SK-N-SH treated with all-trans-retinoic acid at 6 μM for 48 hours (cell line): ENCODE measurements around the gene SMYD2.

Source experiments
- ATAC-seq: fragments of 200-7000 bp; cut with Tn5 transposase; 3 replicates; pipeline ENCODE4 v1.9.1; 2020; ENCODE audit warnings: mild to moderate bottlenecking, moderate library complexity
- ARNTL ChIP-seq: fragments of 450-650 bp; formaldehyde crosslinking; IDR thresholded peaks from 2 replicates; pipeline ENCODE4 v1.5.0; 2020; ENCODE audit warnings: low read depth, mild to moderate bottlenecking, moderate library complexity, borderline replicate concordance
- BACH2 ChIP-seq: fragments of 250-450 bp; sonication (Bioruptor Pico); IDR thresholded peaks from 2 replicates; pipeline ENCODE4 v1.9.0; 2021; ENCODE audit warnings: mild to moderate bottlenecking, borderline replicate concordance
- CREB5 ChIP-seq: fragments of 250-450 bp; sonication (Bioruptor Pico); IDR thresholded peaks from 2 replicates; pipeline ENCODE4 v1.5.1; 2020; ENCODE audit warnings: low read depth, mild to moderate bottlenecking, moderate library complexity
- CSDC2 ChIP-seq: fragments of 250-450 bp; sonication (Bioruptor Pico); IDR thresholded peaks from 2 replicates; pipeline ENCODE4 v1.5.0; 2020; ENCODE audit warnings: mild to moderate bottlenecking, moderate library complexity
- ESRRG ChIP-seq: fragments of 250-450 bp; sonication (Bioruptor Pico); IDR thresholded peaks from 2 replicates; pipeline ENCODE4 v1.6.1; 2021; ENCODE audit warnings: mild to moderate bottlenecking
- GLIS3 ChIP-seq: fragments of 250-450 bp; sonication (Bioruptor Pico); IDR thresholded peaks from 2 replicates; pipeline ENCODE4 v1.5.0; 2020; ENCODE audit warnings: mild to moderate bottlenecking, moderate library complexity
- ISL1 ChIP-seq: fragments of 250-450 bp; sonication (Bioruptor Pico); IDR thresholded peaks from 2 replicates; pipeline ENCODE4 v2.1.2; 2022; ENCODE audit warnings: mild to moderate bottlenecking, moderate library complexity
- OSR1 ChIP-seq: fragments of 250-450 bp; sonication (Bioruptor Pico); IDR thresholded peaks from 2 replicates; pipeline ENCODE4 v1.8.0; 2022; ENCODE audit warnings: moderate library complexity, mild to moderate bottlenecking, inconsistent platforms
- PPARA ChIP-seq: fragments of 250-450 bp; sonication (Bioruptor Pico); IDR thresholded peaks from 2 replicates; pipeline ENCODE4 v1.5.0; 2020; ENCODE audit warnings: mild to moderate bottlenecking, borderline replicate concordance
- RARB ChIP-seq: fragments of 250-450 bp; sonication (Bioruptor Pico); IDR thresholded peaks from 2 replicates; pipeline ENCODE4 v1.8.0; 2021; ENCODE audit warnings: mild to moderate bottlenecking, moderate library complexity
- SNAI2 ChIP-seq: fragments of 250-450 bp; sonication (Bioruptor Pico); IDR thresholded peaks from 2 replicates; pipeline ENCODE4 v1.5.0; 2020; ENCODE audit warnings: mild to moderate bottlenecking, moderate library complexity
- TCF4 ChIP-seq: fragments of 250-450 bp; sonication (Bioruptor Pico); IDR thresholded peaks from 2 replicates; pipeline ENCODE4 v1.8.0; 2021; ENCODE audit warnings: mild to moderate bottlenecking, moderate library complexity, borderline replicate concordance
- TOX ChIP-seq: fragments of 250-450 bp; sonication (Bioruptor Pico); IDR thresholded peaks from 2 replicates; pipeline ENCODE4 v1.8.0; 2021; ENCODE audit warnings: mild to moderate bottlenecking, moderate library complexity, borderline replicate concordance
- TSHZ2 ChIP-seq: fragments of 250-450 bp; sonication (Bioruptor Pico); IDR thresholded peaks from 2 replicates; pipeline ENCODE4 v1.5.0; 2020; ENCODE audit warnings: mild to moderate bottlenecking, moderate library complexity
- ZC3H10 ChIP-seq: fragments of 250-450 bp; sonication (Bioruptor Pico); IDR thresholded peaks from 2 replicates; pipeline ENCODE4 v1.5.1; 2021; ENCODE audit warnings: mild to moderate bottlenecking, moderate library complexity
- ZFP3 ChIP-seq: fragments of 250-450 bp; sonication (Bioruptor Pico); IDR thresholded peaks from 2 replicates; pipeline ENCODE4 v1.5.0; 2020; ENCODE audit warnings: mild to moderate bottlenecking, moderate library complexity
- ZNF565 ChIP-seq: fragments of 450-650 bp; formaldehyde crosslinking; conservative IDR thresholded peaks from 2 replicates; pipeline ENCODE4 v1.5.0; 2020; ENCODE audit warnings: low read depth, mild to moderate bottlenecking, moderate library complexity
- ZNF70 ChIP-seq: fragments of 450-650 bp; formaldehyde crosslinking; IDR thresholded peaks from 2 replicates; pipeline ENCODE4 v1.5.0; 2020; ENCODE audit warnings: mild to moderate bottlenecking, moderate library complexity

The SMYD2 gene

GRCh38 chr1:214330715-214331114 is 49.8 kb downstream of the SMYD2 start:
- no peak for ATAC-seq
- TF ChIP-seq ZFP3 (CRISPR knock-in tag) (no peak), ZNF565 (CRISPR knock-in tag) (no peak), ZNF70 (CRISPR knock-in tag) (no peak), ISL1 (CRISPR knock-in tag) (no peak), GLIS3 (CRISPR knock-in tag) (no peak), ESRRG (CRISPR knock-in tag) (no peak), BACH2 (CRISPR knock-in tag) (no peak), CSDC2 (CRISPR knock-in tag) (no peak), TOX (CRISPR knock-in tag) (no peak)

DNA sequence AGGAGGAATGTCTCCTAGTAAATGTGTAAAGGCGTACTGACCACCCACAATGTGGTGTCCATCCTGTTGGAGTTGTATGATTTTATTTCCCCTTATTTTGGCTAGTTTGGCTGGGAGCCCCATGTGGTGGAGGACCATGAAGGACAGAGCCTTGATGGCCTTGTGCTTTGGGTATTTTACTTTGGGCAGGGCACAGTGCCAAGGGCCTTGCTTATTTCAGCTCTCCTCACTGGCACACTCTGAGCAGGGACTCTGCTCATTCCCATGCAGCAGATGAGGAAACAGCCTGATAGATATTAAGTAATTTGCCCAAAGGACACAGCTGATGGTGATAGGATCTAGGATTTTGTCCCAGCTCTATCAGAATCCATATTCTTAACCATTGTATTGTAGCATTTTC is 50.2 kb downstream of the SMYD2 start:
- no peak for ATAC-seq
- TF ChIP-seq CSDC2 (CRISPR knock-in tag) (no peak), OSR1 (CRISPR knock-in tag) (no peak), BACH2 (CRISPR knock-in tag) (no peak), ZC3H10 (CRISPR knock-in tag) (no peak), ZNF565 (CRISPR knock-in tag) (no peak), ESRRG (CRISPR knock-in tag) (no peak), ZFP3 (CRISPR knock-in tag) (no peak), PPARA (CRISPR knock-in tag) (no peak), TSHZ2 (no peak), TCF4 (CRISPR knock-in tag) (no peak), SNAI2 (no peak)

DNA sequence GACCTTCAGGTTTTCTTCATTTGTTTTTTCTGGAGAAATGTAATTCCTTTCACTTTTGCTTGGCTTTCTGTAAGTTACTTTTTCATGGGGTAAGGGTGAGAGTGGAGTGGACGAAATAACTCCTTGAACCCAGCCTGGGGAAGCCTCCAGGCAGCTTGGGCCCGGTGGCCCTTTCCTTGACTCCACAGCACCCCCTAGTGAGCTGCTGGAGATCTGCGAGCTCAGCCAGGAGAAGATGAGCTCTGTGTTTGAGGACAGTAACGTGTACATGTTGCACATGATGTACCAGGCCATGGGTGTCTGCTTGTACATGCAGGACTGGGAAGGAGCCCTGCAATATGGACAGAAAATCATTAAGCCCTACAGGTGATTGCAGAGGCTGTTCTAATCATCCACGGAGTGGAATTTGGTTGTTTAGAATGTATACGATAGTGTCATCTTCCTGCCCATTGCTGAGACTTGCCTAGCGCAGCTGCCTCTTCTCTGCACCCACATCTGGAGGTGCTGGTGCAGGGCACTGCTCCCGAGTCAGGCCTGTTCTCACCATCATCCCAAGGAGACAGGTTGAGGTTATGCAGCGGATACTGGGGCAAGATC is 51.0 kb downstream of the SMYD2 start:
- TF ChIP-seq OSR1 (CRISPR knock-in tag) (no peak), ARNTL (CRISPR knock-in tag) (no peak), RARB (CRISPR knock-in tag) (no peak), TSHZ2 (no peak)
- ATAC-seq, result peak; percentile 64

DNA sequence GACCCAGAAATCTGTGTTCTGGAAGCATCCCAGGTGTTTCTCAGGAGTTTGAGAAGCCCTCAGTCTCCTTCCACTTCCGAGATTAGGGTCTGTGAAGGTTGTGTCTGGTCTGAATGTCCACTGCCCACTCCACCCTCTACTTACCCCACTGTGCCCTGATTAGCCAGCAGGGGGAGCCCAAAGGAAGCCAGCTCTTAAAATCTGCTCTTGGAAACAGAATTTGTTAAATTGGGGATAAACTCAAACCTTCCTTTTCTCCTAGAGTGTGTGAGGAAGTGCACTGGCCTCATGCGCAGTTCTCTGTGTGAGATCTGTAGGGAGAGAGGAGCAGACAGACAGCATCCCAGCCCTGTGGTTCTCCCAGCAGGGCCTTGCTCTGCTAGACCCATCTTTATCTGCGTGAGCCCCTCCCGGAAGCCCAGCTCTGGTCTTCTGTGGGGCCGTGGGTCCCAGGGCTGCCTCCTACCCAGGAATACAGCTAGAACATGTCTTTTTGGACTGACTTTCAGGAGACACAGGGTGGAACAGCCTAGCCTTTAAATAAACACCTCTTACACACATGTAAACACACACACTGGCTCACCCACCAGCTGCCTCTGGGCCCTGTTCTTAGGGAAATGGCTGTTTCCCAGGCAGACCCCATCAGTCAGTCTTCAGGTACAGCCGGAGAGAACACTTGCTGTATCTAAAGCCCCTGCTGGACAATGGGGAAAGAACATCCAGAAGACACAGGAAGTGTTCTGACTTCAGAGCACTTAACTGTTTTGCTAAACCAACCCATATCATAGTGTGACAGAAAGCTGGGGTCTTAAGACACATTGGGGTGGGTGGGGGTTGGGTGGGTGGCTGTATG is 52.2 kb downstream of the SMYD2 start:
- peak; percentile 72 for ATAC-seq
- TF ChIP-seq ZNF565 (CRISPR knock-in tag) (no peak), ARNTL (CRISPR knock-in tag) (no peak), GLIS3 (CRISPR knock-in tag) (no peak)

DNA sequence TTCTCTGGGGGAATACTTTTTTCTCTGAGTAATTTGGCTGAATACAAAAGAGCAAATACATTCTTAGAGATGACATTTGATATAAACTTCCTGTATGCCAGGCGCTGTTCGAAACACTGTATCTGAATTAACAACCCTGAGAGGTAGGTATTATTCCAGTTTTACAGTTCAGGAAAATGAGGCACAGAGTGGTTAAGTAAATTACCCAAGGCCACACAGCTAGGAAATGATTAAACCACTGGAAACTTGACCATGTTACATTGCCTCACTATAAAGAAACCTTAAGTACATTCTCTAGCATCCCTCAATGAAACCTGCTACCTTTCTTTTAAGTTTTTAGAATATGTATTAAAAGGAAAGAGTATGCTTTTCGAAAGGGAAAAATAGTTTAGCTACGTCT is 54.6 kb downstream of the SMYD2 start:
- TF ChIP-seq CREB5 (no peak), TOX (CRISPR knock-in tag) (0 out of 2 replicates have a peak, but pooled peaks have one; percentile 25), PPARA (CRISPR knock-in tag) (no peak), ESRRG (CRISPR knock-in tag) (no peak)
- no peak for ATAC-seq
